PC-3 (cell line): ENCODE measurements around the gene EIF1AY.

Experiments
- CTCF ChIP-seq: fragments of 300-600 bp; sonication (generic); conservative IDR thresholded peaks from 2 replicates; pipeline ENCODE4 v1.5.1; 2017; ENCODE audit warnings: antibody characterized with exemption, low read depth, mild to moderate bottlenecking, low read length
- EZH2 ChIP-seq: fragments of 300-600 bp; sonication (generic); IDR thresholded peaks from one replicate; pipeline ENCODE4 v1.6.1; 2017; ENCODE audit warnings: antibody characterized with exemption, mild to moderate bottlenecking, low read length; ENCODE audit not compliant: unreplicated experiment

GRCh38 chrY:20544451-20544960, 31.1 kb upstream of the EIF1AY start:
- TF ChIP-seq EZH2 (no peak), CTCF (no peak)
